Measurements from ENCODE around the gene C19orf73. TPM values are rescaled to one million over a fixed set of nuclear protein-coding genes. Genes with fewer than 3 reads are reported as not detected.

Gene C19orf73
- total RNA-seq, 1 experiment from 2014 or later = 2.2 TPM

DNA sequence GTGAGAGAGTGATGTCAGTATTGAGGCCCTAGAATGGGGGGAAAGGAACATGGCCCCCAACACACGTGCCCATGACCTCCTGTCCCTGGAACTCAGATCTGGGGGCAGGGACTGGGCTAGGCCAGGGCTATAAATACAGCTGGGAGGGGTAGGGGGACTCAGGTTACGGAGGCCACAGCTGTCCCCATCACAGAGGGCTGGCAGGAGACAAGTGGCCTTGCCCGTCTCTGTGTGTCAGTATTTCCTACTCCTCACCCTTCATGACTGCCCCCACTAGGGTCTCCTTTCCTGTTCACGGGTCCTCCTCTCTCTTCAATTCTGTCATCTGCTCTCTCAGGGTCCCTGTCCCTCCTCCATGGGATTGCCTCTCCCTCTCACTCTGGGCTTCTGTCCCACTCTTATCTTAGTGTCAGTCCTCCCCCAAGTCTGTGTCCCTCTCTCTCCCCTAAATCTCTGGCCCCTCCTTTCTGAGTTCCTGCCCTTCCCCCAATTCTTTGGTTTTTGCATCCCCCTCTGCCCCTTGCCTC is 36.9 kb upstream of the C19orf73 start:
- no TSS peak for BruUV-seq (replicated peaks)
- no peak for TF ChIP-seq POLR2AphosphoS5 (IDR thresholded peaks at IDR 0.05; ENCODE audit: low read depth, low read length)
- TF ChIP-seq, protein P1, sequence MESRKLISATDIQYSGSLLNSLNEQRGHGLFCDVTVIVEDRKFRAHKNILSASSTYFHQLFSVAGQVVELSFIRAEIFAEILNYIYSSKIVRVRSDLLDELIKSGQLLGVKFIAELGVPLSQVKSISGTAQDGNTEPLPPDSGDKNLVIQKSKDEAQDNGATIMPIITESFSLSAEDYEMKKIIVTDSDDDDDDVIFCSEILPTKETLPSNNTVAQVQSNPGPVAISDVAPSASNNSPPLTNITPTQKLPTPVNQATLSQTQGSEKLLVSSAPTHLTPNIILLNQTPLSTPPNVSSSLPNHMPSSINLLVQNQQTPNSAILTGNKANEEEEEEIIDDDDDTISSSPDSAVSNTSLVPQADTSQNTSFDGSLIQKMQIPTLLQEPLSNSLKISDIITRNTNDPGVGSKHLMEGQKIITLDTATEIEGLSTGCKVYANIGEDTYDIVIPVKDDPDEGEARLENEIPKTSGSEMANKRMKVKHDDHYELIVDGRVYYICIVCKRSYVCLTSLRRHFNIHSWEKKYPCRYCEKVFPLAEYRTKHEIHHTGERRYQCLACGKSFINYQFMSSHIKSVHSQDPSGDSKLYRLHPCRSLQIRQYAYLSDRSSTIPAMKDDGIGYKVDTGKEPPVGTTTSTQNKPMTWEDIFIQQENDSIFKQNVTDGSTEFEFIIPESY (IDR thresholded peaks at IDR 0.05; ENCODE audit: extremely low read depth, insufficient replicate concordance, low read length) = no peak
- TF ChIP-seq YY1 (IDR thresholded peaks at IDR 0.05; ENCODE audit: extremely low read depth, insufficient replicate concordance, low read depth, low read length) = no peak
- no peak for TF ChIP-seq ZFX (IDR thresholded peaks at IDR 0.05)
- TF ChIP-seq SP1 (IDR thresholded peaks at IDR 0.05; ENCODE audit: low read depth) = no peak
- no peaks in the 10 kb centered on the region for H3K36me3 ChIP-seq (ENCODE audit: control insufficient read depth in 1 of 2, insufficient read depth in 2 of 2, low read length in 2 of 2)
- H3K4me3 ChIP-seq (replicated peaks in 1 of 2; ENCODE audit: low read depth in 1 of 2, low read length in 2 of 2) = no peak overlapping the region
- no peaks in the 10 kb centered on the region for H3K27me3 ChIP-seq (ENCODE audit: insufficient read depth, low read length)
- ChIA-PET POLR2A (no interaction called here), CTCF (no interaction called here), RAD21 (ENCODE audit: low non-redundant PET in 1 of 2, low total read pairs in 2 of 2, uncharacterized antibody in 2 of 2, unreplicated experiment in 2 of 2) (no interaction called here)
- H3K4me2 ChIP-seq (ENCODE audit: low read length) = no peak overlapping the region
- ATAC-seq (no peak), DNase-seq (ENCODE audit: low read depth, low spot score) (no peak)
- H4K20me1 ChIP-seq (ENCODE audit: insufficient read depth) = no peaks in the 10 kb centered on the region
- no peak overlapping the region for H2AFZ ChIP-seq (ENCODE audit: low read depth, low read length, poor library complexity, severe bottlenecking)
- no peaks in the 10 kb centered on the region for H3K9me3 ChIP-seq (ENCODE audit: control insufficient read depth in 1 of 2, insufficient read depth in 1 of 2, low read depth in 1 of 2, low read length in 2 of 2)
- peaks cover 18 to 39% of the 10 kb centered on the region in 2 experiments for H3K4me1 ChIP-seq (ENCODE audit: control insufficient read depth in 1 of 2, insufficient read depth in 2 of 2, low read length in 2 of 2)
- peaks cover 13% of the 10 kb centered on the region for H3K79me2 ChIP-seq (ENCODE audit: insufficient read depth, low read length)
- H3K9ac ChIP-seq (ENCODE audit: low read length) = no peak overlapping the region
- H3K9me2 ChIP-seq (ENCODE audit: insufficient read depth) = no peaks in the 10 kb centered on the region
- no peak overlapping the region for H3K27ac ChIP-seq (ENCODE audit: low read depth, low read length)
- intact Hi-C loops (cut with micrococcal nuclease) = loop anchor here (2.0 kb wide), 1 partner anchor 43 kb away; no protein-coding TSS in a partner anchor

DNA sequence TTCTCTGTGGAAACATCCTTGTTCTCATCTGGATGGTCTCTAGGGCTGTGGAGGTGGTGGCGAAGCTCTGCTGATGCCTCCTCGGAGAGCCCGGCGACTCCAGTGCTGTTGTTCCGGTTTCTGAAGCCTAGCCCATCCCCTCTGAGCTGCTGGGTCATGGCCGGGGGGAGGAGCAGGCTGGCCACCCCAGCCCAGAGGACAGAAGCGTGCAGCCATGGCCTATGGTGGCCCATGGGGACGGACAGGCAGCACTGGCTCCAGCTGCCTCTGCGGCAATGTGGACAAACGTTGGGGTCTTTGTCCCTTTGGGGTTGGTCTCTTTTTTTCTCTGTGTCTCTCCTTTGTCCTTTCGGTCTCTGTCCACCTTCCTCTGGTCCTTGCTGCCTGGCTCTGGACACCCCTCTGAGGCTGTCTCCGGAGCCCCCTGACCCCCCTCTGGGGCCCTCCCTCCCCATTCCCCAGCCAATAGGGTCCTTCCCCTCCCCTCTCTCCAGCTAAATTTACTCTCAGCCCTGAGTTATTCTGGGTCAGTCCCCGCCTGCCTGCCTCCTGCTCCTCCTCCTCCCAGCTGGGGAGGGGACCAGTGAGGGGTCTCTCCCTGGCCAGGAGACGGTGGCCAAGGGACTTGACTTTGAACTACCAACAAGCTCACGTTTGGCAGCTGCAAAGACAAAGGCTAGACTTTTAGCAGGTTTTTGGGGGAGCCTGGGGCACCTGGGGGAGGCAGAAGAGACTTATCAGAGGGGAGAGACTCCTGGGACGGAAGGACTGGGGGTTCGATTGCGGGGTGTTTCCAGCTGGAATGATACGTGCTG is 36.3 kb upstream of the C19orf73 start, which contains the start of gene HRC:
TSS of gene HRC (minus strand) at position 392 of the 815 bp plus-strand sequence. CDS start at position 233, 159 bp downstream.
- Histone ChIP-seq H3K9me3 (ENCODE audit: control insufficient read depth in 1 of 2, insufficient read depth in 1 of 2, low read depth in 1 of 2, low read length in 2 of 2) (no peaks in the 10 kb centered on the region), H3K27ac (ENCODE audit: low read depth, low read length) (no peak within 1 kb of the TSS), H3K4me2 (ENCODE audit: low read length) (no peak within 1 kb of the TSS), H3K79me2 (ENCODE audit: insufficient read depth, low read length) (peaks cover 13% of the 10 kb centered on the region), H3K9me2 (ENCODE audit: insufficient read depth) (no peaks in the 10 kb centered on the region), H3K27me3 (ENCODE audit: insufficient read depth, low read length) (no peaks in the 10 kb centered on the region), H4K20me1 (ENCODE audit: insufficient read depth) (no peaks in the 10 kb centered on the region), H3K9ac (ENCODE audit: low read length) (no peak within 1 kb of the TSS), H3K4me3 (replicated peaks in 1 of 2; ENCODE audit: low read depth in 1 of 2, low read length in 2 of 2) (no peak within 1 kb of the TSS), H3K36me3 (ENCODE audit: control insufficient read depth in 1 of 2, insufficient read depth in 2 of 2, low read length in 2 of 2) (no peaks in the 10 kb centered on the region), H3K4me1 (ENCODE audit: control insufficient read depth in 1 of 2, insufficient read depth in 2 of 2, low read length in 2 of 2) (peaks cover 19 to 43% of the 10 kb centered on the region in 2 experiments), H2AFZ (ENCODE audit: low read depth, low read length, poor library complexity, severe bottlenecking) (no peak within 1 kb of the TSS)
- ATAC-seq = no peak
- ChIA-PET RAD21 (ENCODE audit: low non-redundant PET in 1 of 2, low total read pairs in 2 of 2, uncharacterized antibody in 2 of 2, unreplicated experiment in 2 of 2) (no interaction called here), CTCF (no interaction called here), POLR2A (no interaction called here)
- no TSS peak for BruUV-seq (replicated peaks)
- no peak for DNase-seq (ENCODE audit: low read depth, low spot score)
- TF ChIP-seq RAD21 (IDR thresholded peaks at IDR 0.05; ENCODE audit: low read depth) (no peak), SRF (IDR thresholded peaks at IDR 0.05; ENCODE audit: low read depth) (no peak), EZH2 (IDR thresholded peaks at IDR 0.05) (no peak), POLR2A (IDR thresholded peaks at IDR 0.05; ENCODE audit: borderline replicate concordance, extremely low read depth, insufficient read depth, insufficient read length) (no peak), SP1 (IDR thresholded peaks at IDR 0.05; ENCODE audit: low read depth) (no peak), EZH2phosphoT487 (IDR thresholded peaks at IDR 0.05; ENCODE audit: borderline replicate concordance) (no peak), YY1 (IDR thresholded peaks at IDR 0.05; ENCODE audit: extremely low read depth, insufficient replicate concordance, low read depth, low read length) (no peak), SIN3A (IDR thresholded peaks at IDR 0.05; ENCODE audit: low read depth) (no peak), ZNF274 (IDR thresholded peaks at IDR 0.05; ENCODE audit: low read depth, low read length) (no peak), JUND (IDR thresholded peaks at IDR 0.05) (no peak)
- TF ChIP-seq, protein P1 (IDR thresholded peaks at IDR 0.05; ENCODE audit: extremely low read depth, insufficient replicate concordance, low read length) = no peak
- intact Hi-C loops (cut with micrococcal nuclease) = no loop called here
